Activated naive CD4-positive, alpha-beta T cell treated with anti-CD3 and anti-CD28 coated beads, Interleukin-2, amount 10 ng/mL, durations not matched to agents 7 days and 5 days (primary cell): ENCODE measurements around the gene PRTFDC1.
"Not testable (repeated sequence)": the region's sequence is repeated elsewhere in the genome, so short reads cannot be mapped to it uniquely, and the experiment has no call there.

ENCODE experiments used
- CTCF ChIA-PET: fragments of 350-600 bp; sonication (Branson Sonifier 250); formaldehyde crosslinking; loops from one replicate; lab custom pipeline; 2021; ENCODE audit warnings: antibody characterized with exemption; lab: Charles Lee
- DNase-seq: peaks from one replicate; pipeline ENCODE4 v3.0.0-alpha.2; 2020
- H3K27ac Mint-ChIP-seq: one replicate; pipeline ENCODE4 v1.8.0; 2021; ENCODE audit warnings: mild to moderate bottlenecking, moderate library complexity, mixed read lengths
- H3K27me3 Mint-ChIP-seq: one replicate; pipeline ENCODE4 v1.8.0; 2021; ENCODE audit warnings: mild to moderate bottlenecking, mixed read lengths
- H3K36me3 Mint-ChIP-seq: one replicate; pipeline ENCODE4 v1.8.0; 2021; ENCODE audit warnings: mixed read lengths
- H3K4me1 Mint-ChIP-seq: one replicate; pipeline ENCODE4 v1.8.0; 2021; ENCODE audit warnings: mixed read lengths
- H3K4me3 Mint-ChIP-seq: one replicate; pipeline ENCODE4 v1.8.0; 2021; ENCODE audit warnings: mild to moderate bottlenecking, moderate library complexity, mixed read lengths
- H3K9me3 Mint-ChIP-seq: one replicate; pipeline ENCODE4 v1.8.0; 2021; ENCODE audit warnings: mixed read lengths

The PRTFDC1 gene

DNA sequence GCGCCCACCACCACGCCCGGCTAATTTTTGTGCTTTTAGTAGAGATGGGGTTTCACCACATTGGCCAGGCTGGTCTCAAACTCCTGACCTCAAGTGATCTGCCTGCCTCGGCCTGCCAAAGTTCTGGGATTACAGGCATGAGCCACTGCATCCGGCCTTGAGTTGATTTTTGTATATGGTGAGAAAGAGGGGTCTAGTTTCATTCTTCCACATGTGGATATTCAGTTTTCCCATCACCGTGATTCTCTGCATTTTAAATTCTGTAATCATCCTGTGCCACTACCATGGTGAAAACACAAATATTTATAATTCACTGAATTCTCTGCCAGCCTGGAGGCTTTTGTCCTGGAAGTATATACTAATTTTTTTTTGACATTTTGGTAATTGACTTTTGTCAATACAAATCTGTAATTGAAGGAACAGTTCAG lies 5.2 kb upstream of the PRTFDC1 start:
- CTCF ChIA-PET, DNase-seq, H3K27ac Mint-ChIP-seq, H3K4me3 Mint-ChIP-seq, H3K9me3 Mint-ChIP-seq, H3K36me3 Mint-ChIP-seq, H3K27me3 Mint-ChIP-seq: not testable (repeated sequence)
- H3K4me1 Mint-ChIP-seq, result peaks cover 12% of the 10 kb centered on the region

DNA sequence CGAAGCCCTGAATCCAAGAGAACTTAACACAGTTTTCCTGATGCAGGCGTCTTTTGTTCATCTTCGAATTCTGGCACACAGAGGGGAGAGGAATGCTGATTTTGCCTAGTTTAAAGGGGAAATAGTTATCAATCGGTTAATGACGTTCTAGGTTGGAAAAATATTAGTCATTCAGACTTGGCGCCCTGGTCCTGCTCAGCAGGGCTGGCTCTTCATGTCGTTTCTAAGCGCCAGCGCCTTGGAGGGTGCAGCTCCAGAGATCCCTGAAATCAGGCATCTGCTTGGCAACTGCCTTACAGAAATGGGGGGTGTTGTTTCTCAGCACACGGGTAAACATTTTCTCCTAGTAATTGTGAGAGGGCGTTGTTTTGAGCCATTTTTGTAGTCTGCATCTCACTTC lies 1.3 kb upstream of the PRTFDC1 start:
- CTCF ChIA-PET, result no interaction called here

DNA sequence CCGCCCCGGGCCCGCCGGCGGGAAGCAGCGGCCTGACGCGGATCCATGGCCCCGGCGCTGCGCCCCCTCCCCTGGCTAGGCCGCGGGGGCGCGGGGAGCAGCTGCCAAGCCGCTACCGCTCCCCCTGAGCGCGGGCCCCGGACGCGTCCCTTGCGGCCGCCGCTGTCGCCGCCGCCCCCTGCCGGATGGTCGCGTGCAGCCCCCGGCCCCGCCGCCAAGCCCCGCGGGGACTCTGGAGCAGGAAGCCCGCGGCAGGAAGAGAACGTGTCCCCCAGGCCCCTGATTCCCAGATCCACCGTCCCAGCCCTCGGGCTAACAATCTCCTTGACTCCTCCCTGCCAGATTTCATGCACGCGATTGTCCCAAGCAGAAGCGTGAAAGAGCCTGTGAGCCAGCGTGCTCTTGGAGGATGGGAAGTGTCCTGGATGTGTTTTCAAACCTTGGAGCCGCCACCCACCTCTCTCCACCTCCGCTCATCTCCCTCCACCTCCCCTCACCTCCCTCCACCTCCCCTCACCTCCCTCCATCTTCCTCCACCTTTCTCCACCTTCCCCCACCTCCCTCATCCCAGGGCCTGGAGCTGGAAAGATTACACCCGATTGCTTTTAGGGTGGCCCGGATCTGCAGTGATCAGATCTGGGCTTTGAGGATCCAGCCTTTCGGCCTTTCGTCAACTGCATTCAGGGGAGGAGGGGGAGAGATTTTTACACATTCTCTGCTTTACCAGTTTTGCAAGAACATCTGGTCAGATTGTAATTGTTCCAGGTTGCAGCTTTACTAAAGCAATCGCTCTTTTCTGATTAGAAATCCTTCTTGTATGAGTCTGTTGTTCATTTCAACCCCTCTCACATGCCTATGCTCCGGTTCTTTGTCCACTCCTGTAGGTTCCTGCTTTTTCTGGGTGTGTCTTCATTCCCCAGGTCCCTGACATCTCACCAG lies 570 bp upstream of the PRTFDC1 start:
- DNase-seq, result peak; percentile 63
- peak overlapping the region; percentile 73 for H3K27ac Mint-ChIP-seq
- peak overlapping the region; percentile 74 for H3K4me3 Mint-ChIP-seq
- H3K9me3 Mint-ChIP-seq, result no peaks in the 10 kb centered on the region
- peaks cover 22% of the 10 kb centered on the region for H3K4me1 Mint-ChIP-seq
- no peaks in the 10 kb centered on the region for H3K36me3 Mint-ChIP-seq
- CTCF ChIA-PET, result interaction anchor here (0.6 to 2.5 kb wide), 4 partner anchors 14 to 356 kb away, joined by 3 to 10 read pairs (median 4); no protein-coding TSS in a partner anchor
- H3K27me3 Mint-ChIP-seq, result no peaks in the 10 kb centered on the region

More for the DNA sequence above, 1.3 kb upstream of the PRTFDC1 start:
- Mint-ChIP-seq H3K36me3 (no peaks in the 10 kb centered on the region), H3K27ac (no peak overlapping the region), H3K4me1 (peaks cover 22% of the 10 kb centered on the region), H3K4me3 (peak overlapping the region; percentile 74), H3K27me3 (no peaks in the 10 kb centered on the region), H3K9me3 (no peaks in the 10 kb centered on the region)
- no peak for DNase-seq

DNA sequence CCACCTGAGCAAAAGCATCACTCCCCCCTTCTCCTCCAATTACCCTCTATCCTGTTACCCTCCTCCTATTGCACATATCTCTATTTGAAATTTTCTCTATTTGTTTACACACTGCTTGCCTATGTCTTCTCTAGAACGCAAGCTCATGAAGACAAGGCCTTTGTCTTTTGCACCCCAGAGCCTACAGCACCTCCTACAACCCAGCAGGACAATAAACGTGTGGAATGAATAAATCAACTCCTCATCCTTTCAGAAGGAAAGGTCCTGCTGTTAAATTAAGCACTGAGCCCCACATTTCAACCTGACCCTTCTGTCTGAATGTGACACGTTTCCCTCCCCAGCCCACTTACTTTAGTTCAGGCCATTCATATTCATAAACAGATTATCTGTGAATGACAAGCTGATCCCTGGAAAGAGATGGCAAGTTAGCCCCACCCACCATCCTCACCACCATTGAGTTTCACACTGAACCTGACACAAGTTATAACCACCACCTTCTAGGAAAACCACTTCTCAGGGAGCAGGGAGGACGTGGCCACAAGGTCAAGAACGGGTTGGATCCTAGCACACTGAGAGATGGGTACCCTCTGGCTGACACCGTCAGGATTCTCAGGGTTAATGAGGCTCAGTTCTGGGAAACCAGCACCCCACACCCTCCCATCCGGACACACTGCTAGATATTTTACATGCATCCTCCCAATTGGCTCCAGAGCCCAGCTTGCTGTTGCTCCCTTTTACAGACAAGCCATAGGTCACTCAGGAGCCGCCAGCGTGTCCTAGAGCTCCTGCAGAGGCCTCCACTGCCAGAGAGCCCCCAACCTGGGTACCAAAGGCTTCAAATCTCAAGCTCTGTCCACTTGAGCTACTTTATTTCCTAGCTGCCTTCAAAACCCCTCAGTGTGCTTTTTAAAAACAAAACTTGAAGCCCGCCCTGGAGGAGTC lies 934 bp downstream of the PRTFDC1 start:
- H3K27me3 Mint-ChIP-seq, result no peaks in the 10 kb centered on the region
- no peaks in the 10 kb centered on the region for H3K36me3 Mint-ChIP-seq
- H3K27ac Mint-ChIP-seq, result peak overlapping the region; percentile 25
- no peaks in the 10 kb centered on the region for H3K9me3 Mint-ChIP-seq
- CTCF ChIA-PET, result interaction anchor here (0.6 to 2.5 kb wide), 5 partner anchors 12 to 327 kb away, joined by 3 to 10 read pairs (median 3); no protein-coding TSS in a partner anchor
- DNase-seq, result peak; percentile 33
- H3K4me1 Mint-ChIP-seq, result peaks cover 22% of the 10 kb centered on the region
- peak overlapping the region; percentile 69 for H3K4me3 Mint-ChIP-seq

- Mint-ChIP-seq H3K27me3 (no peaks in the 10 kb centered on the region), H3K27ac (no peak overlapping the region), H3K9me3 (no peaks in the 10 kb centered on the region), H3K4me3 (no peak overlapping the region), H3K36me3 (no peaks in the 10 kb centered on the region), H3K4me1 (peaks cover 22% of the 10 kb centered on the region)
- CTCF ChIA-PET, result no interaction called here
- DNase-seq, result no peak
These were observed 2.0 kb downstream of the PRTFDC1 start for GRCh38 chr10:24950439-24950838.

GRCh38 chr10:24949616-24950015 lies 2.8 kb downstream of the PRTFDC1 start:
- Mint-ChIP-seq H3K9me3 (no peaks in the 10 kb centered on the region), H3K4me3 (no peak overlapping the region), H3K27me3 (no peaks in the 10 kb centered on the region), H3K4me1 (peaks cover 22% of the 10 kb centered on the region), H3K27ac (no peak overlapping the region), H3K36me3 (no peaks in the 10 kb centered on the region)
- DNase-seq, result no peak
- CTCF ChIA-PET, result no interaction called here

- no peaks in the 10 kb centered on the region for H3K36me3 Mint-ChIP-seq
These were observed 4.9 kb downstream of the PRTFDC1 start for GRCh38 chr10:24947304-24948097.

GRCh38 chr10:24944512-24945255 lies 7.7 kb downstream of the PRTFDC1 start:
- DNase-seq, result no peak
- Mint-ChIP-seq H3K4me3 (no peak overlapping the region), H3K9me3 (no peaks in the 10 kb centered on the region), H3K4me1 (no peaks in the 10 kb centered on the region), H3K36me3 (no peaks in the 10 kb centered on the region), H3K27ac (no peak overlapping the region), H3K27me3 (no peaks in the 10 kb centered on the region)
- CTCF ChIA-PET, result interaction anchor here (1.3 kb wide), 1 partner anchor 15 kb away, joined by 3 read pairs; no protein-coding TSS in a partner anchor

More at GRCh38 chr10:24947304-24948097, 4.9 kb downstream of the PRTFDC1 start:
- peaks cover 10% of the 10 kb centered on the region for H3K4me1 Mint-ChIP-seq
- CTCF ChIA-PET, result interaction anchor here (1.5 kb wide), 1 partner anchor 330 kb away, joined by 4 read pairs; no protein-coding TSS in a partner anchor
- H3K9me3 Mint-ChIP-seq, result no peaks in the 10 kb centered on the region
- no peaks in the 10 kb centered on the region for H3K27me3 Mint-ChIP-seq
- no peak overlapping the region for H3K27ac Mint-ChIP-seq
- no peak for DNase-seq
- H3K4me3 Mint-ChIP-seq, result no peak overlapping the region

DNA sequence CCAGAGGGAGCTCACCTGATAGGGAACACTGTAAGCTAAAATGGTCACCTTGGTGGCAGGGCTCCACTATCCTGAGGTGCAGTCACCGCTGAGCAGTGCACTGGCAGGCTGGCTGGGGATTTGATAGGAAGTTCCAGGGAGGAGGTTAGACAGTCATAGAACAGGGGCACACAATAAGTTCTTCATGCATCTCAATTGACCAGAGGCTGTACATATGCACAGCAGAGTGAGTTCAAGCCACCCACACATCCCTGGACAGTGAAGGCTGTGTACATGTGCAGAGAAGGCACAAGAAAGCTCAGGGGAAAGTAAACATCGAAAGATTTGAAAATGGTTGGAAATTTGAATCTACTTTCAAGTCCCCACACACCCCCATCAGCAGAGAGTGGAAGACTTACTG lies 13.9 kb downstream of the PRTFDC1 start:
- Mint-ChIP-seq H3K27me3 (no peaks in the 10 kb centered on the region), H3K4me1 (no peaks in the 10 kb centered on the region), H3K27ac (no peak overlapping the region), H3K4me3 (no peak overlapping the region), H3K36me3 (no peaks in the 10 kb centered on the region), H3K9me3 (no peaks in the 10 kb centered on the region)
- CTCF ChIA-PET, result interaction anchor here (0.9 kb wide), 1 partner anchor 14 kb away, joined by 4 read pairs; the partner anchor contains the start of gene PRTFDC1
- no peak for DNase-seq

DNA sequence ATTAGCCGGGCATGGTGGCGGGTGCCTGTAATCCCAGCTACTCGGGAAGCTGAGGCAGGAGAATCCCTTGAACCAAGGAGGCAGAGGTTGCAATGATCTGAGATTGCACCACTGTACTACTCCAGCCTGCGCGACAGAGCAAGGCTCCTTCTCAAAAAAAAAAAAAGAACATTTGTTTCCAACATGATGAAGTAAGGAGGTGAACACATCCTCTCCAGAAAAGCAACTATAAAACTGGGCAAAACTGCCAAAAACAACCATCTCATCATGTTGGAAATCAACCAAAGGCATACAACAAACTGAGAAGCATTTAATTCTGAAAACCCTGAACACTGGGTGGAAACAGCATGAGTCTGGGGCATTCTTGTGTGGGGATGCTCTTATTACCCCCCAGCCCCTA lies 14.3 kb downstream of the PRTFDC1 start:
- H3K27me3 Mint-ChIP-seq, result no peaks in the 10 kb centered on the region
- no peaks in the 10 kb centered on the region for H3K4me1 Mint-ChIP-seq
- CTCF ChIA-PET, result no interaction called here
- no peak for DNase-seq
- no peaks in the 10 kb centered on the region for H3K9me3 Mint-ChIP-seq
- no peak overlapping the region for H3K27ac Mint-ChIP-seq
- H3K4me3 Mint-ChIP-seq, result no peak overlapping the region
- H3K36me3 Mint-ChIP-seq, result no peaks in the 10 kb centered on the region

DNA sequence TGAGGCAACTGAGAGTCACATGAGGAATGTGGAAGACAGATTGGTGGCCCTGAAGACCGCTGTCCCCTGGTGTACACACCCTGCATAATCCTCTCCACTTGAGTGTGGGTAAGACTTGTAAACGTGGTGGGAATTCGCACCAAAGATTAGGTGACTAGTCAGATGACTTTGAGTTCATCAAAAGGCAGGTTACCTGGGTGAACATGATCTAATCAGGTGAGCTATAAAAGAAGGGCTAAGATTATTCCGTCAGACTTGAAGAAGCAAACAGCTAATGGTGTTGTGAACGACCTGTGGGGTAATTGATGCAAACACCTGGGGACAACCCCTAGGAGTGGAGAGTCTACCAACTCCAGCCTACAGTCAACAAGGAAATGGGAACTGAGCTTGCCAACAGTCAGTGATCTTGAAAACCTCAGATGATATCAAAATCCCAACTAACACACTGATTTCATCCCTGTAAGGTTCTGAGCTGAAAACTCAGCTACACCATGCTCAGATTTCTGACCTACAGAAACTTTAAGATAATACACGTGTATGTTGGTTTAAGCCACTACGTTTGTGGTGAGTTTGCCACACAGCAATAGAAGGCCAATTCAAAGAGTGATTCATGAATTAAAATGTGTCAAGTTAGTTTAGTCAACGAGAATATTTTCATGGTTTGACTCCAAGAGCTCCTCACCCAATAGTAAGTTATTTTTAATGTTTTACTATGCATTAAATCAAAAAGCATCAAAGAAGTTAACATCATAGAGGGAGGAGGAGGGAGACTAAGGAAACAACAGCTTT lies 16.7 kb downstream of the PRTFDC1 start:
- no peak for DNase-seq
- H3K4me3 Mint-ChIP-seq, result no peak overlapping the region
- CTCF ChIA-PET, result interaction anchor here (0.6 to 1.0 kb wide), 2 partner anchors 10 to 294 kb away, joined by 3 read pairs; no protein-coding TSS in a partner anchor
- no peak overlapping the region for H3K27ac Mint-ChIP-seq
- no peaks in the 10 kb centered on the region for H3K9me3 Mint-ChIP-seq
- H3K36me3 Mint-ChIP-seq, result no peaks in the 10 kb centered on the region
- H3K4me1 Mint-ChIP-seq, result no peaks in the 10 kb centered on the region
- no peaks in the 10 kb centered on the region for H3K27me3 Mint-ChIP-seq

DNA sequence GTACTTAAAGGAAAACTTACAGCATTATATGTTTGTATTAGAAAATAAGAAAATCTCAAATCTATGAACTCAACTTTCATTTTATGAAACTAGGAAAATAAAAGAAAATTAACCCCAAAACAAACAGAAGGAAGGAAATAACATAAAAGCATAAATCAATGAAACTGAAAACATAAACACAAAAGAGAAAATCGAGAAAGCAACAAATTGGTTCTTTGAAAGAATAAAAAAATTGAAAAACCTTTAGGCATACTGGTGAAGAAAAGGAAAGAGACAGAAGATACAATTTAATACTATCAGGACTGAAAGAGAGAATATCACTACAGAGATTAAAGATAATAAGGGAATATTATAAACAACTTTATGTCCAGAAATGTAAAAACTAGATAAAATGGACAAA lies 21.2 kb downstream of the PRTFDC1 start:
- H3K9me3 Mint-ChIP-seq, result no peaks in the 10 kb centered on the region
- peaks cover 11% of the 10 kb centered on the region for H3K4me1 Mint-ChIP-seq
- H3K36me3 Mint-ChIP-seq, result no peaks in the 10 kb centered on the region
- H3K27me3 Mint-ChIP-seq, result no peaks in the 10 kb centered on the region
- no peak for DNase-seq
- no peak overlapping the region for H3K4me3 Mint-ChIP-seq
- CTCF ChIA-PET, result no interaction called here
- no peak overlapping the region for H3K27ac Mint-ChIP-seq
